Measurements from ENCODE around the gene LGALS1. TPM values are rescaled to one million over a fixed set of nuclear protein-coding genes. Genes with fewer than 3 reads are reported as not detected.

The LGALS1 gene
- total and polyA plus RNA-seq, 9 of the 15 experiments (the other 6 are each of a cell fraction or from before 2014, with no cell fraction given) = 160 to 800 (median 330) TPM

DNA sequence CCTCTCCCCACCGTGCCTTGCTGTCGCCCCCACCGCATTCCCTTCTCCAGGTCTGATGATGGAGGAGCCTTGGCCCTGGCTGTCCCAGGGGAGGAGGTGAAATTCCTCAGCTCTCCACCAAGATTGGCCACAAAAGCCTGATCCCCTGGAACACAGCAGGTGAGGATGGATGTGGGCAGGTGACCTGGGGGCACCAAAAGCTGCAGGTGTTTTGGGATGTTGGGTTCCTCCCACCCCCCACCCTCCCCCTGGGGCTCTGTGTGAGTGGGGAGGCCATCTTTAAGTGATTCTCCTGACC lies 22.1 kb downstream of the LGALS1 start:
- intact Hi-C loops (cut with micrococcal nuclease) (no loop called here), in situ Hi-C loops (cut with MboI) (no loop called here)
- no peak overlapping the region for H3K9ac ChIP-seq (ENCODE audit: insufficient read depth in 1 of 2, low read depth in 2 of 2, low read length in 2 of 2)
- H3K9me3 ChIP-seq (replicated peaks; ENCODE audit: control insufficient read depth, insufficient read depth, low read depth, low read length) = no peaks in the 10 kb centered on the region
- POLR2A ChIA-PET = interaction anchor here (0.6 kb wide), 1 partner anchor 11 kb away, joined by 3 read pairs; no protein-coding TSS in a partner anchor
- TF ChIP-seq, protein P1, sequence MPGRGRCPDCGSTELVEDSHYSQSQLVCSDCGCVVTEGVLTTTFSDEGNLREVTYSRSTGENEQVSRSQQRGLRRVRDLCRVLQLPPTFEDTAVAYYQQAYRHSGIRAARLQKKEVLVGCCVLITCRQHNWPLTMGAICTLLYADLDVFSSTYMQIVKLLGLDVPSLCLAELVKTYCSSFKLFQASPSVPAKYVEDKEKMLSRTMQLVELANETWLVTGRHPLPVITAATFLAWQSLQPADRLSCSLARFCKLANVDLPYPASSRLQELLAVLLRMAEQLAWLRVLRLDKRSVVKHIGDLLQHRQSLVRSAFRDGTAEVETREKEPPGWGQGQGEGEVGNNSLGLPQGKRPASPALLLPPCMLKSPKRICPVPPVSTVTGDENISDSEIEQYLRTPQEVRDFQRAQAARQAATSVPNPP (IDR thresholded peaks at IDR 0.05; ENCODE audit: borderline replicate concordance, insufficient read depth, insufficient read length) = no peak
- TF ChIP-seq MTA3 (IDR thresholded peaks at IDR 0.05; ENCODE audit: borderline replicate concordance) = no peak
- TF ChIP-seq U2AF2 (optimal IDR thresholded peaks at IDR 0.05; ENCODE audit: low read depth, low read length) = no peak
- no peak for TF ChIP-seq ZNF143 (CRISPR knock-in tag; IDR thresholded peaks at IDR 0.05)
- TF ChIP-seq CBX1 (IDR thresholded peaks at IDR 0.05; ENCODE audit: low read depth) = no peak
- no peak for TF ChIP-seq PML (IDR thresholded peaks at IDR 0.05; ENCODE audit: low read length)
- no peak for TF ChIP-seq TCF7L2 (IDR thresholded peaks at IDR 0.05; ENCODE audit: low read depth, low read length)
- WGBS (ENCODE audit: insufficient coverage, low coverage, missing lambda C conversion rate) = 71% methylated on average over 3 of the region's 3 CpGs
- no peak overlapping the region for H3K4me3 ChIP-seq
- ATAC-seq (no peak), FAIRE-seq (no peak), DNase-seq (ENCODE audit: extremely low read depth in 1 of 4, low spot score in 3 of 4) (no peak)
- BruUV-seq (replicated peaks) = no TSS peak
- H2AFZ ChIP-seq (ENCODE audit: low read depth, low read length) = no peak overlapping the region
- CTCF ChIA-PET (ENCODE audit: low intra/inter-chr PET ratio) = no interaction called here
- H3K27me3 ChIP-seq (ENCODE audit: control insufficient read depth in 2 of 2, insufficient read depth in 2 of 2, low read length in 2 of 2) = no peaks in the 10 kb centered on the region
- H3K9me1 ChIP-seq (ENCODE audit: control insufficient read depth, insufficient read depth, low read length) = no peaks in the 10 kb centered on the region
- H3K79me2 ChIP-seq (ENCODE audit: control insufficient read depth, insufficient read depth, low read length) = no peaks in the 10 kb centered on the region
- H3K4me2 ChIP-seq (ENCODE audit: insufficient read depth, low read length) = no peak overlapping the region
- no peak overlapping the region for H3K27ac ChIP-seq (ENCODE audit: extremely low read depth, low read depth, low read length)
- peaks cover 10% of the 10 kb centered on the region; the same call in 2 of the 3 replicates for H3K36me3 ChIP-seq (ENCODE audit: control insufficient read depth, insufficient read depth, low read length)
- peaks cover 2 to 15% of the 10 kb centered on the region in 2 experiments; a peak in 3 of 5 replicates for H3K4me1 ChIP-seq (replicated peaks in 1 of 2; ENCODE audit: control insufficient read depth in 2 of 2, insufficient read depth in 2 of 2, low read length in 2 of 2)
- no peaks in the 10 kb centered on the region for H4K20me1 ChIP-seq (replicated peaks; ENCODE audit: control insufficient read depth, insufficient read depth, low read length)

All from K562 (cell line).